HG03439 (cell line): Measurements from ENCODE around the gene MYO10.
"Not testable (repeated sequence)": the region's sequence is repeated elsewhere in the genome, so short reads cannot be mapped to it uniquely, and the experiment has no call there.

Experiments used
- ATAC-seq: cut with Tn5 transposase; IDR thresholded peaks from one replicate; pipeline ENCODE4 v1.9.1; 2021; ENCODE audit warnings: mild to moderate bottlenecking, moderate library complexity; ENCODE audit not compliant: unreplicated experiment

Gene MYO10

DNA sequence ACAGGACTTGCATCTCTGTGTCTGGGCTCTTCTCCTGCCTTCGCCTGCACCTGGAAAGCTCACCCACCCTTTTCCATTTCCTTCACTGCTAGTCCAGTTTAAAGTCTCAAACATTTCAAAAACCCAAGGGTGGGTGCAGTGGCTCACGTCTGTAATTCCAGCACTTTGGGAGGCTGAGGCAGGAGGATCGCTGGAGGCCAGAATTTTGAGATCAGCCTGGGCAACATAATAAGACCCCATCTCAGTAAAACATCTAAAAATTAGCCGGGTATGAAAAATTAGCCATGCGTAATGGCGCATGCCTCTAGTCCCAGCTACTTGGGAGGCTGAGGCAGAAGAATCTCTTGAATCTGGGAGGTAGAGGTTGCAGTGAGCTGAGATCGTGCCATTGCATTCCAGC, 179.4 kb downstream of the MYO10 start:
- no peak for ATAC-seq

DNA sequence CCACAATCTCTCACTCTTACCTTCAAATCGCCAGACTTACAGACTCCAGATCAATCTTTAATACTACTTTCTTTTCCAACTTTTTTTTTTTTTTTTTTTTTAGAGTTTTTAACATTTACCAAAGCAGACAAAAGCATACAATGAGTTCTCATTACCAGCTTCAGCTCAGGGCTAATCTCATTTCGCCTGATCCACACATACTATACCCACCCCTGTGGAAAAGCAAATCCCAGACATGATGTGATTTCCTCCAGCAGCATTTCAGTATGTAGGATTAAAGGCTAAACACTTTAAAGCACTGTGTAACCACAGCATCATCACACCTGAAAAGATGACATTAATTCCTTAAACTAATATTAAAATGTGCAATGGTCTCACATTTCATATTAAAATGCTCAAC, 180.4 kb downstream of the MYO10 start:
- ATAC-seq, result no peak

DNA sequence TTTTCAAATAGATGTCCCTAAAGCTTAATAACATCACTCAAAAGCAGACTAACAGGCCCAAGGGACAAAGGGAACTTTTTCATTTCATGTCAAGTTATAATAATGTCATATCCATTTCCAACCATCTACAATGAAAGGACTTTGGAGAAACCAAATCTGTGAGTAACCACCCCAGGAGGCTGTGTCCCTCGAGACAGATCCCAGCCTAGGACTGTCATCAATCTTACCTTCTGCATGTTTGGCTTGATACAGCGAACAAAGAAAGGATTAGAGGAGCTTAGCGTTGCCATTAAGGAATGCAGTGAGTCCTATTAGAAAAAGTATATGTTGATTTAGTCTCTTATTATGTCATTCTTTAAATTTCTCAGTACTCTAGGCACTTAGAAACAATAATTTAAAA, 181.5 kb downstream of the MYO10 start:
- ATAC-seq, result no peak

DNA sequence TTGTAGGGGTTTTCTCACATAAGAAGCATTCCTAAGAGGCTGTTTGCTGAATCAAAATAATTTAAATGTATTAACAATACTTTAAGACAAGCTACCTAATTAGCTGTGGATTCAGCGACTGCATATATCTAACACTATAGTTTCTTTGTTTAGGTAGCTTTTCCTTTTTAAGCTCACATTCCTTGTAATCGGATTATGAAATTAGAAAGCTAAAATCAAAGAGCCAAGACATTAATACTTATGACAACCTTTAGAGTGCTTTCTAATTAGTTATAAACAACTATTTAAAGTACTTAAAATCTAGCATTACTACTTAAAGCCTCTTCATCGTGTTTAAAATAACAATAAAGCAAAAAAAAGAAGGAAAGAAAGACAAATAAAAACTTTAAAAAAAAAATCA, 182.0 kb downstream of the MYO10 start:
- ATAC-seq, result no peak

DNA sequence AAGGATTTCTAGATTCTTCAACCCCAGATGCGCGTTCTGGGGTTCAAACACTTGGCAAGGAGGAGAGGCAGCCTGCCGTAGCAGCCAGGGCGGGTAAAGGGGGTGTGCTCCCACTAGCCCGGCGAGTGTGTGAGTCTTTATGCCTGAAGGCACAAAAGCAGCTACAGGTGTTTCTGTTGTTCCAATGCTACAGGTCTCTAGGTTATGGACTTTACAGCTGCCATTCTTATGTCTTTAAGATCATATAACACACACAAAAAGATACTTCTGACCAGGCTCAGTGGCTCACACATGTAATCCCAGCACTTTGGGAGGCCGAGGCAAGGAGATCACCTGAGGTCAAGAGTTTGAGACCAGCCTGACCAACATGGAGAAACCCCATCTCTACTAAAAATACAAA, 185.6 kb downstream of the MYO10 start:
- ATAC-seq, result no peak

DNA sequence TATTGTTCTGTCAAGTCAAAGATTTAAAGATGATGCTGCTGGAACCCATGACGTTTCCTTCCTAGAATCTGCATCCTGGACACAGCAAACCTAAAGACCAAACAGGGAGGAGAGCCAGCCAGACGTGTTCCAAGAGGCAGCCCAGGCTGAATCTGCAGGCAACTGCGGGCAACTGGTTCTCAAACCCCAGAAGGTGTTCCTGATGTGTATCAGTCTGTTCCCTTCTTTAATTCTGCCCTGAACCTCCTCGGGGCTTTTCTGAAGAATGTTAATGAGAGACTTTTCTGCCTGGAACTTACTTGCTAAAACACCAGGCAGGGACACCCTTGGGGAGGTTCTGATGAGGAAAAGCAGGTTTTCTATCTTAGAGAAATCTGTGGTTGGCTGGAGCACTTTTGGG, 186.5 kb downstream of the MYO10 start:
- no peak for ATAC-seq

GRCh38 chr5:16744164-16744880, 191.8 kb downstream of the MYO10 start:
- ATAC-seq, result no peak

DNA sequence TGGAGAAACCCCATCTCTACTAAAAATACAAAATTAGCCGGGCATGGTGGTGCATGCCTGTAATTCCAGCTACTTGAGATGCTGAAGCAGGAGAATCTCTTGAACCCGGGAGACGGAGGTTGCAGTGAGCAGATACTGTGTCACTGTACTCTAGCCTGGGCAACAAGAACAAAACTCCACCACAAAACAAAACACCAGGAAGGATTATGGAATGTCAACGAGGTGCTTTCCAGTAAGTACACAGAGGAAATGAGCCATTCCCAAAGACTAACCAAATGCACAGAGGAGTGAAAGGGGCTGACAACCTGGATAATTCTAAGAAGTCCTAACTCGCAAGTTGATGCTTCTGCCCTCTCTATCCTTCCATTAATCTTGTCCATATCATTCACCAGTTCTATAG, 193.2 kb downstream of the MYO10 start:
- ATAC-seq, result no peak

DNA sequence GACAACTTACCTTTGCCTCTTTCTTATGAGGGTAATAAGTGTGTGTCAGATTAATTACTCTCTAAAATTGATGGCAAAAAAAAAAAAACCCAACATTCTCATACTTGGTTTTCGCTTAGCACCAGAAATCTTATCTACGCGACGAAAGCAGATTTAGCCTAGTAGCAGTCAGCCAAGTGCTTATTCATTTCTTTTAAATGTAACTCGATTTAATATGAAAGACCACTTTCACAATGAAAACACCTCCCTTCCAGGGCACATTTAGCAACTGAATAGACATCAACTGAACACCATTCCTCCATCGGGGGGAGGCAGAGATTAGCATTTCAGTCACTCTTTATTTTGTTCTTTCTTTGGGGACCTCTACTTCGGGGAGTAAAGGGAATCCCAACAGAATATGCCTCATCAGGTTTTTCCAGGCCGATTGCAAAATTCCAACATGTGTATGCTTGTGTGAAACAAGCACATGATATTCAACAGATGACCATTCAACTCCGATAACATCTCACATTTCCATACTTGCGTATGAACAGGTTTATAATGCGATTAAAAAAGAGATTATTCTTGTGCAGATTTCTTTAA, 195.2 kb downstream of the MYO10 start:
- no peak for ATAC-seq

GRCh38 chr5:16740066-16740810, 195.8 kb downstream of the MYO10 start:
- ATAC-seq, result no peak

- ATAC-seq, result not testable (repeated sequence)
Measured at GRCh38 chr5:16738393-16738792, 197.7 kb downstream of the MYO10 start.

DNA sequence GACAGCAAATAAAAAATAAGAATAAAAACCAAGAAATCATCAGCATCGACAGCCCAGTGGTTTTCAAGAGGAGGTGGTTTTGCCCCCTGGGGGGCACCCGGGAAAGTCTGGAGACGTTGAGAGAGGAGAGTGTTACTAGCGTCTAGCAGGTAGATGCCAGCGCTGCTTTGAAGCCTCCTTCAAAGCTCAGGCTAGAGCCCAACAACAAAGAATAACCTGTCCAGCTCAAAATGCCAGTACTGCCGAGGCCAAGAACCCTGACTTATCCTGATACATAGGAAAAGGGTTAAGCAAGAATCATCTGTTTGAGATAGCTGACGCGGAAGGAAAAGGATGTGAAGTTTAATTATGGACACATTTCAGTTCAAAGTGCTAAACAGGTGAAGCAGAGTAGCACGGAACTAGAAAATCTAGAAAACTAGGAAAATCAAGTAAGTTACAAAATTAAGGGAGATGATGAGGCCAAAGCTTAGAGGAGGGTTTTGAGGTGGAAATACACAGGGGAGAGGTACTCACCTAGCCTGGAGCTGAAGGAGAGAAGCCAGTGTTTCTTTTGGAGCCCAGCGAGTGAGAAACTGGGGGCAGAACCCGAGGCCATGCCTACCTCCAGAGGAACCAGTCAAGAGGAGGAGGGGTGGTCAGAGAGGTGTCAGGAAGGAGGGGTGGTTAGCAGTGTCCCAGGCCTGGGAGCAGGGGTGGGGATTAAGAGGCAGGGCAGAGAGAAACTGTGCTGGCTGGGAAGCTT, 198.3 kb downstream of the MYO10 start:
- ATAC-seq, result no peak

- ATAC-seq, result no peak
Measured at GRCh38 chr5:16737209-16737608, 198.9 kb downstream of the MYO10 start.

DNA sequence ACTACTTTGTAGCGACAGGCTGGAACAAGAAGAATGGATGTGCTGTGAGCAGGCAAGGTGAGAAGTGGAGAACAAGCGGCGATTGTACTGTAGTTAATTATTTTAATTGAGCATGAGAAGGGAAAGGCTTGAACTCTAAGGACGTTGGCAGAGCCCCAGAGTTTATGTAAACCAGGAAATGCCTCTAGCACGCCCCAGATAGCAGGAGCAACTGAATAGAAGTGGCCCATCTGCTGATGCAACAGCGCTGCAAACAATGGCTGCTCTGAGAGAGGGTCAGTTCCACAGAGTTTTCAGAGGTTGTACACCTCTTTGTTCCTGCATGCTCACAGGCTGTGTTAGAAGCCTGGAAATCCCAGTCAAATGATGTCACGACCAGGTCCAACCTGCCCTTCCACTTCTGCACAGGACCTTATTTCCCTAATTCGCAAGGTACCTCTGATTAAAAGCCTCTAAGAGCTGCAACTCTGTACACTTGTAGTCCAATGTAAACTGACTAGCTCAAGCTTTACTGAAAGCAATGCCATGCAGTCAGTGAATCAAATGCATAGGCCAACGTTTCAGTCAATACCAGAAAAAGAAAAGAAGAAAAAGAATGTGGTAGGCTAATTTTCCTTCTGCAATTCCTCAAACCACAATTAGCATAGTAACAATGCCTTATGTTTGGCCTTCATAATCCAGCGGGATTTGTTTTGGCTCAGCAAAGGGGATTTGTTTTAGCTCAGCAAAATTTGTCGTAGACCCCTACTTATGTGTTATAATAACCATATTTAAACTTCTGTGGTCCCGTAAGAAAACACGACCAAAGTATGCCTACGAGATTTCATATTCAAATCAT, 199.7 kb downstream of the MYO10 start:
- no peak for ATAC-seq

DNA sequence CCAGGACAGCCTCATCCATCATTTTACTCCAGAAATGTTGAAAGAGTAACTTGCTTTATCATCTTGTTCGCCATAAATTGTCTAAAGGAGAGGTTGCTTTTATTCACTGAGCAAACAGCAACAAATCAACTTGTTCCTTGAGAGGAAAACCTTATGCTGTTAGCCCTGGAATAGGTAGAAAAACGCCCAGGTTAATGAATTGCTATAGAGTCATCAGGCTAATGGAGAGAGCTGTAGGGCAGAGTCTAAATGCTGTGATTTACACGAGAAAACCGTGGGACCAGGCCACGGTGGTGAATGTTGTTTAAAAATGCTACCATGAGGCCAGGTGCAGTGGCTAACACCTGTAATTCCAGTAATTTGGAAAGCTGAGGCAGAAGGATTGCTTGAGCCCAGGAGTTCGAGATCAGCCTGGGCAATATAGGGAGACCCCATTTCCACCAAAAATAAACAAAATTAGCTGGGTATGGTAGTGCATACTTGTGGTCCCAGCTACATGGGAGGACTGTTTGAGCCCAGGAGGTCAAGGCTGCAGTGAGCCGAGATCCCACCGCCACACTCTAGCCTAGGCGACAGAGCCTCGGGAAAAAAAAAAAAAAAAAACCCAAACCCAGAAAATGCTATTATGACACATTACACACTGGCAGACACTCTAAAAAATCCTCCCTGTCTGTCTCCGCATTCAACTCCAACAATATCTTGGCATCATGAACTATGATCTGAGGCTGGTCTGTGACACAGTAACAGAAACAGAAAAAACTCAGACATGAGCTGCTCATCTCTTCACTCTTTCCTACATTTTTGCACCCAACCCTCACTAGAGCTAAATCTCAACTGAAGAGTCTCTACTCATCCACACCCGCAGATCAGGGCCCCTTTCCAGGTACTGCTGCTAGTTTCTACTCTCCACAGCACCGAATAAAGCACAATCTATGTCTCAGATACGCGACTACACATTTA, 200.7 kb downstream of the MYO10 start:
- no peak for ATAC-seq

- ATAC-seq, result no peak
Measured at GRCh38 chr5:16733331-16734006, 202.6 kb downstream of the MYO10 start.

GRCh38 chr5:16732356-16732755, 203.7 kb downstream of the MYO10 start:
- ATAC-seq, result no peak

DNA sequence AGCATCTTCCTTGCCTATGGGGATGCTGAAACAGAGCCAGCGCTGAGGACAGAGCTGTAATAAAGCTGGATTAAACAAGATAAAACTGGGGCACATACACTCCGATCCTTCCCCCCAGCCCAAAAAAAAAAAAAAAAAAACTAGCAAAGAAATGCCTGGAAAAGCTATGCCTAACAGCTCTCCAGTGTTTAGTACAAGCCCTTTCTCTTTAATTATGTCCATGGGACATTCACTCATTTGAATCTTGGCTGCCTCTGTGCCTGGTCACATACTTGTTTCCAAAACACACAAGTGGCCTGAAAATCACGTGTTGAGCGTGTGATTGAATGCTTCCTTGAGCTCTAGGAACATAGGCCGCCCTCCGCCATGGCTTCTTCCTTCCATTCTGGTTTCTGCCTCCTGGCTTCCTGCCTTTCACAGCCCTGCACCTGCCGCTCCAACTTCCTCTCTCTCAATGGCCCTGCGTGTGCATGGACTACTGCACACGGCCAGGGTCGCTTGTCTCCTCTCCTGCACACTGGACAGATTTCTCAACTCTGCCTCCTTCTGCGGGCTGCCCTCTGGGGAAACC, 208.2 kb downstream of the MYO10 start:
- no peak for ATAC-seq

DNA sequence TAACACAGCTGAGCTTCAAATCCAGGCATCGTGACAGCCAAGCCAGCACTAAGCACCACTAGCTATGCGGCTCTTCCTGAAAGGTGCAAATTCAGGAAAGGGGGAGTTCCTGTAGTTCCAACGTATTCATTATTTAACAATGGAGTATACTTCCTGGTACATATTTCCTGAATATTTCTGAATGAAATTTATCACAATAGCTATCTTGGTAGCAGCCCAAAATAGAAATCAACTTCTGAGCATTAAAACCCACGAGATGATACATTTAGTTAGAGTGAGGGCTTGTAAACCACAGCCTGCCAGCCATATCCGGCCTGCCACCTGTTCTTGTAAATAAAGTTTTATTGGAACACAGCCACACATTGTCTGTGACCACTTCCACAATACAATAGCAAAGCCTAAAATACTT, 209.5 kb downstream of the MYO10 start:
- no peak for ATAC-seq
